Stimulated activated naive CD8-positive, alpha-beta T cell treated with anti-CD3 and anti-CD28 coated beads, Interleukin-15, Interleukin-2, amounts not matched to agents 100 ng/mL and 50 ng/mL, for 24 hours (primary cell): ENCODE data around the gene BBS2.

ENCODE experiments used
- H3K27ac Mint-ChIP-seq: one replicate; pipeline ENCODE4 v1.8.0; 2021; ENCODE audit warnings: mild to moderate bottlenecking, mixed read lengths
- H3K27me3 Mint-ChIP-seq: one replicate; pipeline ENCODE4 v1.8.0; 2021; ENCODE audit warnings: mixed read lengths
- H3K36me3 Mint-ChIP-seq: one replicate; pipeline ENCODE4 v1.8.0; 2021; ENCODE audit warnings: low read depth, mixed read lengths
- H3K4me1 Mint-ChIP-seq: one replicate; pipeline ENCODE4 v1.8.0; 2021; ENCODE audit warnings: low read depth, mixed read lengths
- H3K4me3 Mint-ChIP-seq: one replicate; pipeline ENCODE4 v1.8.0; 2021; ENCODE audit warnings: mild to moderate bottlenecking, mixed read lengths
- H3K9me3 Mint-ChIP-seq: one replicate; pipeline ENCODE4 v1.8.0; 2021; ENCODE audit warnings: mixed read lengths

The BBS2 gene

DNA sequence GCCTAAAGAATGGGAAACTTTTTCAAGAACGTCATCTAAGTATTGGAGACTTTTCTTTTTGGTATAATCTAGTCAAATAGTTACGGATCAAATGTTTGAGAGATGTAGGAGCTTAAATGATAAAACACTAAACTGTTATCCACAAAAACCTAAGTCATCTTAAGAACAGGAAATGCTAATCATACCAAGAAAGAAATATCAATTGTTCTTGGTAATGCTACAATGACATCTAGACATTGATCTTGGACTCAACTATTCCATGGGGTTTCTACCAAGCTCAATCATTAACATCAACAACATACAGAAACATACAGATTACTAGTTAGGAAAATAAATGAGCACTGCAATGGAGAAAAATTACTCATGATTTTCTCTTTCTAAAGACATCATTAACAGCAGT lies 72.5 kb downstream of the BBS2 start:
- Mint-ChIP-seq H3K27me3 (no peaks in the 10 kb centered on the region), H3K27ac (peak overlapping the region; percentile 84), H3K9me3 (no peaks in the 10 kb centered on the region), H3K4me3 (peak overlapping the region; percentile 42), H3K4me1 (peaks cover 37% of the 10 kb centered on the region), H3K36me3 (peaks cover 41% of the 10 kb centered on the region)

- Mint-ChIP-seq H3K9me3 (no peaks in the 10 kb centered on the region), H3K4me3 (no peak overlapping the region), H3K27ac (no peak overlapping the region), H3K36me3 (peaks cover 71% of the 10 kb centered on the region), H3K27me3 (no peaks in the 10 kb centered on the region), H3K4me1 (no peaks in the 10 kb centered on the region)
These were observed 81.8 kb downstream of the BBS2 start for GRCh38 chr16:56438038-56438437.

DNA sequence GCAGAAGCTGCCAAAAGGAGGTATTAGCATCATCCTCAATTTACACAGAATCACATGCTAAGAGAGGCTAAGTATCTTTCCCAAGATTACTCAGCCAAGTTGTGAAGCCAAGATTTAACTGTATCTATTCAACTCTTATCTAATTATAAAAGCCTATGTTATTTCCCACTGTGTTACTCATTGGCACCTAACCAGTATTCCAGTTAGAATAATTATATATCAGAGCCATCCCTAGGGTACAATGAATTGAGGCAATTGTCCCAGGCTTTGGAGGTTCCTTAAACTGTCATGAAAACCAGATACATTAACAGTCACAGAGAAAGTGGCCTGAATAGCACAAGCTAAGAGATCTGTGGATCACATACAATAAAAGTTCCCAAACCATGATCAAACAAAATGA lies 83.6 kb downstream of the BBS2 start:
- H3K4me1 Mint-ChIP-seq = no peaks in the 10 kb centered on the region

More for the DNA sequence above, 83.6 kb downstream of the BBS2 start:
- no peaks in the 10 kb centered on the region for H3K9me3 Mint-ChIP-seq
- no peak overlapping the region for H3K4me3 Mint-ChIP-seq
- no peak overlapping the region for H3K27ac Mint-ChIP-seq
- peaks cover 66% of the 10 kb centered on the region for H3K36me3 Mint-ChIP-seq
- no peaks in the 10 kb centered on the region for H3K27me3 Mint-ChIP-seq
